PC-9 (cell line): Measurements from ENCODE around the gene MYBBP1A. TPM values are rescaled to one million over a fixed set of nuclear protein-coding genes. Genes with fewer than 3 reads are reported as not detected.

ENCODE experiments used
- BruUV-seq: library from RNA; stranded (reverse); fragments of 400-500 nt; replicated peaks from 2 replicates; lab custom pipeline; 2021; lab: Mats Ljungman, UMichigan
- CTCF ChIA-PET: fragments of 300-600 bp; sonication (Branson Sonifier 250); formaldehyde crosslinking; loops from one replicate; lab custom pipeline; 2022; ENCODE audit warnings: antibody characterized with exemption; lab: Charles Lee
- POLR2A ChIA-PET: fragments of 300-600 bp; sonication (Branson Sonifier 250); formaldehyde crosslinking; loops from one replicate; lab custom pipeline; 2022; ENCODE audit warnings: antibody characterized with exemption; ENCODE audit not compliant: unreplicated experiment; lab: Charles Lee
- DNase-seq, 2 experiments: peaks; one replicate each; pipeline versions ENCODE4 v3.0.0 to v3.0.0-alpha.2; 2015 to 2022; ENCODE audit warnings: mixed read lengths in 1 of 2
- H2AFZ ChIP-seq: fragments of 200-600 bp; sonication (generic); 2 replicates; pipeline ENCODE4 v1.8.1; 2017; ENCODE audit warnings: antibody characterized with exemption
- H3F3A ChIP-seq: fragments of 200-600 bp; sonication (generic); 2 replicates; pipeline ENCODE4 v1.8.1; 2017; ENCODE audit warnings: antibody characterized with exemption, mild to moderate bottlenecking, low read depth; ENCODE audit not compliant: insufficient read depth
- H3K27ac ChIP-seq: fragments of 200-600 bp; sonication (generic); 2 replicates; pipeline ENCODE4 v1.6.1; 2016; ENCODE audit warnings: mixed run types
- H3K27me3 ChIP-seq: fragments of 200-600 bp; sonication (generic); 2 replicates; pipeline ENCODE4 v1.6.1; 2016; ENCODE audit warnings: low read depth, mixed run types; ENCODE audit not compliant: insufficient read depth
- H3K36me3 ChIP-seq: fragments of 200-600 bp; sonication (generic); 2 replicates; pipeline ENCODE4 v1.6.1; 2016; ENCODE audit warnings: low read depth, mixed run types
- H3K4me1 ChIP-seq: fragments of 200-600 bp; sonication (generic); replicated peaks from 2 replicates; pipeline ENCODE4 v1.6.1; 2016; ENCODE audit warnings: mixed run types; ENCODE audit not compliant: insufficient read depth
- H3K4me2 ChIP-seq: fragments of 200-600 bp; sonication (generic); 2 replicates; pipeline ENCODE4 v1.6.1; 2017; ENCODE audit warnings: mixed run types
- H3K4me3 ChIP-seq: fragments of 200-600 bp; sonication (generic); 2 replicates; pipeline ENCODE4 v1.6.1; 2016; ENCODE audit warnings: mixed run types
- H3K79me2 ChIP-seq: fragments of 200-600 bp; sonication (generic); 2 replicates; pipeline ENCODE4 v1.6.1; 2017; ENCODE audit warnings: low read depth, mixed run types
- H3K9me2 ChIP-seq: fragments of 200-600 bp; sonication (generic); 2 replicates; pipeline ENCODE4 v1.8.1; 2017; ENCODE audit warnings: mild to moderate bottlenecking; ENCODE audit not compliant: insufficient read depth
- H3K9me3 ChIP-seq: fragments of 200-600 bp; sonication (generic); 2 replicates; pipeline ENCODE4 v1.8.1; 2016; ENCODE audit warnings: low read depth; ENCODE audit not compliant: insufficient read depth
- H4K20me1 ChIP-seq: fragments of 200-600 bp; sonication (generic); 2 replicates; pipeline ENCODE4 v1.8.1; 2017; ENCODE audit not compliant: insufficient read depth
- EZH2 ChIP-seq: fragments of 200-600 bp; sonication (generic); IDR thresholded peaks from 2 replicates; pipeline ENCODE4 v1.8.0; 2017; ENCODE audit warnings: antibody characterized with exemption, low read depth
- intact Hi-C: fragments of 100-400 bp; cut with micrococcal nuclease; formaldehyde crosslinking; loops from one replicate; pipeline ENCODE4 v1.10.0; 2022; ENCODE audit not compliant: unreplicated experiment
- total RNA-seq: library from RNA; stranded (reverse); gene quantifications from 2 replicates; pipeline ENCODE4 v1.2.3, GENCODE V29; 2021
- TF ChIP-seq, protein P1 (sequence below): fragments of 200-600 bp; sonication (generic); conservative IDR thresholded peaks from 2 replicates; pipeline ENCODE4 v1.6.1; 2017; ENCODE audit warnings: mixed run types, antibody characterized with exemption, mild to moderate bottlenecking, moderate library complexity

Gene MYBBP1A
- total RNA-seq, 1 experiment from 2014 or later = 89.1 TPM

DNA sequence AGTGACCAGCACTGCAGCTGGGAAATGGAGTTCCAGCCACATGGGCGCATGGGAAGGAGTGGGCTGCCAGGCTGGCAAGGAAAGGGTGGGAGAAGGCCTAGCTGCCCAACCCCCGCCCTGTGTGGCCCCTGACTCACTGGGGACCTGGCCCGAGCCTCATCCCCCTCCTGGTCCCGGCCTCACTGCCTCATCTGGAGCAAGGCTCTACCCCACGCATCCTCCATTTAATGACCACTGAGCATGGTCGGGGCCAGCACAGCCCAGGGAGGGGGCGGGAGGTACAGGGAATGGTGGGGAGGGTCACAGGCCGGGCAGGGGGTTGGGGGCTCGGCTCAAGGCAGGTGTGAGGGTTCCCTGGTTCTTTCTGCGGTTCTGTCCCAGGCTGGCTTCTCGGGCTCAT, 40.4 kb downstream of the MYBBP1A start:
- no peak for DNase-seq
- Histone ChIP-seq H3K79me2 (peaks cover 81% of the 10 kb centered on the region), H3K4me1 (peaks cover 86% of the 10 kb centered on the region), H3F3A (peaks cover 61% of the 10 kb centered on the region), H3K4me2 (peak overlapping the region; percentile 96), H3K4me3 (peak overlapping the region; percentile 47; the same call in 1 of the 2 replicates), H2AFZ (0 out of 2 replicates have a peak overlapping the region, but pooled peaks have one; percentile 40), H3K9me3 (no peaks in the 10 kb centered on the region), H3K27me3 (no peaks in the 10 kb centered on the region), H3K36me3 (no peaks in the 10 kb centered on the region), H4K20me1 (no peaks in the 10 kb centered on the region), H3K27ac (peak overlapping the region; percentile 100), H3K9me2 (no peaks in the 10 kb centered on the region)
- CTCF ChIA-PET = interaction anchor here (1.8 kb wide), 1 partner anchor 93 kb away, joined by 13 read pairs; no protein-coding TSS in a partner anchor
- intact Hi-C loops = loop anchor here (1.0 to 2.0 kb wide), 2 partner anchors 40 to 51 kb away; partner anchors contain the start of gene MYBBP1A
- POLR2A ChIA-PET = interaction anchor here (0.5 to 0.6 kb wide), 3 partner anchors 10 to 567 kb away, joined by 3 to 6 read pairs (median 4); partner anchors contain the start of gene CYB5D2
- TF ChIP-seq EZH2 = no peak
- TF ChIP-seq, protein P1, sequence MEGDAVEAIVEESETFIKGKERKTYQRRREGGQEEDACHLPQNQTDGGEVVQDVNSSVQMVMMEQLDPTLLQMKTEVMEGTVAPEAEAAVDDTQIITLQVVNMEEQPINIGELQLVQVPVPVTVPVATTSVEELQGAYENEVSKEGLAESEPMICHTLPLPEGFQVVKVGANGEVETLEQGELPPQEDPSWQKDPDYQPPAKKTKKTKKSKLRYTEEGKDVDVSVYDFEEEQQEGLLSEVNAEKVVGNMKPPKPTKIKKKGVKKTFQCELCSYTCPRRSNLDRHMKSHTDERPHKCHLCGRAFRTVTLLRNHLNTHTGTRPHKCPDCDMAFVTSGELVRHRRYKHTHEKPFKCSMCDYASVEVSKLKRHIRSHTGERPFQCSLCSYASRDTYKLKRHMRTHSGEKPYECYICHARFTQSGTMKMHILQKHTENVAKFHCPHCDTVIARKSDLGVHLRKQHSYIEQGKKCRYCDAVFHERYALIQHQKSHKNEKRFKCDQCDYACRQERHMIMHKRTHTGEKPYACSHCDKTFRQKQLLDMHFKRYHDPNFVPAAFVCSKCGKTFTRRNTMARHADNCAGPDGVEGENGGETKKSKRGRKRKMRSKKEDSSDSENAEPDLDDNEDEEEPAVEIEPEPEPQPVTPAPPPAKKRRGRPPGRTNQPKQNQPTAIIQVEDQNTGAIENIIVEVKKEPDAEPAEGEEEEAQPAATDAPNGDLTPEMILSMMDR = no peak
- BruUV-seq = no TSS peak

DNA sequence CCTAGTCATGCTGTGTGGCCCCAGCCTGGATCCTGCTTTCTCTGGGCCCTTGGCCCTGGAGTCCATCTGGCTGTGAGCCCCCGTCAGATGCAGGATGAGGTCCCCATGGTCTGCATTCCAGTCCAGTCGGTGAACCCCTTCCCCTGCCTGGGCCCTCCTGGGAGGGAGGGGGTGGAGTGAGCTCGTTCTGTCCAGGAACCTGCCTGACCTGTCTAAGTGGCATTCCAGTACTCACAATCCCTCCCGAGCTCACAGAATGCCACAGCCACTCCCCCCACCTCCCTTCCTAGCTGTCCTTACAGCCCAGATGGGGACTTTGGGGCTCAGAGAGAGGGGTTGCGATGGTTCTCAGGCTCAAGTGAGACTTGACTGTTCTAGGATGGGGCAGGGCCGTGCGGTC, 41.0 kb downstream of the MYBBP1A start:
- Histone ChIP-seq H4K20me1 (no peaks in the 10 kb centered on the region), H3K36me3 (no peaks in the 10 kb centered on the region), H3F3A (peaks cover 61% of the 10 kb centered on the region), H3K4me1 (peaks cover 81% of the 10 kb centered on the region), H2AFZ (0 out of 2 replicates have a peak overlapping the region, but pooled peaks have one; percentile 40), H3K4me3 (peak overlapping the region; percentile 47; the same call in 1 of the 2 replicates), H3K9me3 (no peaks in the 10 kb centered on the region), H3K9me2 (no peaks in the 10 kb centered on the region), H3K79me2 (peaks cover 86% of the 10 kb centered on the region), H3K4me2 (peak overlapping the region; percentile 96), H3K27ac (peak overlapping the region; percentile 100), H3K27me3 (no peaks in the 10 kb centered on the region)
- no TSS peak for BruUV-seq
- TF ChIP-seq EZH2 = no peak
- TF ChIP-seq, protein P1 = no peak
- ChIA-PET CTCF (interaction anchor here (0.7 to 1.8 kb wide), 4 partner anchors 9 to 100 kb away, joined by 3 to 13 read pairs (median 3); no protein-coding TSS in a partner anchor), POLR2A (interaction anchor here (0.5 to 1.1 kb wide), 7 partner anchors 9 to 566 kb away, joined by 3 to 6 read pairs (median 4); partner anchors contain the start of gene CYB5D2)
- intact Hi-C loops = loop anchor here (1.0 to 2.0 kb wide), 2 partner anchors 41 to 51 kb away; partner anchors contain the start of gene MYBBP1A
- DNase-seq = peak; percentile 92 to 93

DNA sequence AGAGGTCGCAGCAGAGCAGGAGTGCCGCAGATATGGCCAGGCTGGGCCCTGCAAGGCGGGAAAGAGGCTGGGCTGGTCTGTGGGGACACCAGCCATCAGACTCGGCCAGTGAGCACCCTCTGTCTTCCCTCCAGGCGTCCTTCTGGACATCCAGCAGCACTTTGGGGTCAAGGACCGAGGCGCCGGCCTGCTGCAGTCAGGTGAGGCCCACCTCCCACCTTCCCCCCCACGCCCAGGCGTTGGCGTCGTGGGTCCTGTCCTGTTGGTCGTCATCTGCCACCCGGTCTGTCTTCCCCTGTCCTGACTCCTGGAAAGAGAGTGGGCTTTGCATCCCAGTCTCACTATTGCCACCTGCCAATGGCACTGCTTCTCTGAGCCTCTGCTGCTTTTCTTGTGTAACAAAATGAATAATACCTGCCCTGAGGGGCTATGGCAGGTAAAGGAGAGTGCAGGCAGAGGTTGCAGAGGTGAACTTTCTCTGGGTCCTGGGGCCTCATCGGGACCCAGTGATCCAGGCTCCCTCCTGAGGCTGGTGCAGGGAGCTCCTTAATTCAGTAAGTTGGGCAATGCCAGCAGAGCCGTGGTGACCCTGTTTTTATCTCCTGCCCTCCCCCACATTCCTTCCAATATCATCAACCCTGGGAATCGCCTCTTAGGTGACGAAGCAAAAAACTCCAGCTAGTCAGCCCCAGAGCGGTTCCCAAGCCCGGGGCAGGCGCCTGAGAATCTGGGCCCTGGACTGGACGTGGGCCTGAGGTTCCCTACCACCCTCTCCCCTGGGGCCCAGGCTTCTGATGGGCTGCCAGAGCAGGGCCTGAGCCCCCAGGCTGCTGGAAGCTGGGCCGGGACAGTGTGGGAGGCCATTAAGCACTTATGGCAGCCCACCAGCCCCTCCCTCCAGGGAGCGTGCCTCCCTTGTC, 41.8 kb downstream of the MYBBP1A start:
- peak; percentile 86 to 98 for DNase-seq
- Histone ChIP-seq H3K4me3 (peak overlapping the region; percentile 47; the same call in 1 of the 2 replicates), H3K9me2 (no peaks in the 10 kb centered on the region), H3K27me3 (no peaks in the 10 kb centered on the region), H3K4me2 (peak overlapping the region; percentile 96), H3K79me2 (peaks cover 86% of the 10 kb centered on the region), H3K27ac (peak overlapping the region; percentile 100), H4K20me1 (no peaks in the 10 kb centered on the region), H3F3A (peaks cover 67% of the 10 kb centered on the region), H3K9me3 (no peaks in the 10 kb centered on the region), H3K36me3 (no peaks in the 10 kb centered on the region), H2AFZ (no peak overlapping the region), H3K4me1 (peaks cover 75% of the 10 kb centered on the region)
- intact Hi-C loops = loop anchor here (1.0 to 2.0 kb wide), 7 partner anchors 8 to 93 kb away; partner anchors contain the start of gene MYBBP1A
- POLR2A ChIA-PET = interaction anchor here (0.5 to 1.1 kb wide), 8 partner anchors 16 to 950 kb away, joined by 3 to 10 read pairs (median 4); no protein-coding TSS in a partner anchor
- TSS peak; percentile 71 for BruUV-seq
- TF ChIP-seq, protein P1 = peak; percentile 63
- TF ChIP-seq EZH2 = no peak
- CTCF ChIA-PET = interaction anchor here (0.7 to 1.8 kb wide), 4 partner anchors 8 to 99 kb away, joined by 3 to 13 read pairs (median 3); no protein-coding TSS in a partner anchor
